DMS53 (cell line): ENCODE data around the gene NEURL3.

ENCODE experiments used
- DNase-seq: peaks from one replicate; lab custom pipeline; 2025; lab: John Stamatoyannopoulos, UW

Gene NEURL3

GRCh38 chr2:96539215-96539920 lies 34.2 kb upstream of the NEURL3 start:
- no peak for DNase-seq

- DNase-seq, result no peak
Measured at GRCh38 chr2:96538487-96539214, 33.5 kb upstream of the NEURL3 start.

GRCh38 chr2:96537734-96538486 lies 32.8 kb upstream of the NEURL3 start:
- DNase-seq, result no peak

- DNase-seq, result peak; percentile 79
Measured at GRCh38 chr2:96537066-96537733, 32.0 kb upstream of the NEURL3 start.

- peak; percentile 98 for DNase-seq
Measured at GRCh38 chr2:96536445-96537065, 31.4 kb upstream of the NEURL3 start, which contains the start of gene ARID5A. ARID5A (plus strand) TSS chr2:96536752; CDS start chr2:96536827, 75 bp downstream.

- DNase-seq, result no peak
Measured at GRCh38 chr2:96535331-96535730, 30.2 kb upstream of the NEURL3 start.

GRCh38 chr2:96534701-96535181 lies 29.6 kb upstream of the NEURL3 start:
- DNase-seq, result no peak

GRCh38 chr2:96534141-96534540 lies 29.0 kb upstream of the NEURL3 start:
- DNase-seq, result no peak

- DNase-seq, result peak; percentile 54
Measured at GRCh38 chr2:96533292-96534073, 28.3 kb upstream of the NEURL3 start.

- DNase-seq, result no peak
Measured at GRCh38 chr2:96532641-96533291, 27.6 kb upstream of the NEURL3 start.

GRCh38 chr2:96531872-96532505 lies 26.8 kb upstream of the NEURL3 start:
- DNase-seq, result peak; percentile 93

GRCh38 chr2:96531366-96531765 lies 26.2 kb upstream of the NEURL3 start:
- no peak for DNase-seq

GRCh38 chr2:96530474-96531357 lies 25.6 kb upstream of the NEURL3 start:
- DNase-seq, result no peak

GRCh38 chr2:96530144-96530430 lies 24.9 kb upstream of the NEURL3 start:
- no peak for DNase-seq

- no peak for DNase-seq
Measured at GRCh38 chr2:96529376-96530143, 24.4 kb upstream of the NEURL3 start.

GRCh38 chr2:96528700-96529375 lies 23.7 kb upstream of the NEURL3 start:
- DNase-seq, result no peak

GRCh38 chr2:96528006-96528699 lies 23.0 kb upstream of the NEURL3 start:
- no peak for DNase-seq
